ENCODE results near the gene PASD1.

The PASD1 gene

GRCh38 chrX:151715752-151716151 lies 152.3 kb downstream of the PASD1 start, which contains the start of gene FATE1:
Gene FATE1 (plus strand): TSS chrX:151716035. CDS start chrX:151716120, 85 bp downstream.
- H3K27me3 ChIP-seq: no peaks in the 10 kb centered on the region
- H3K36me3 ChIP-seq: no peaks in the 10 kb centered on the region
- no peaks in the 10 kb centered on the region for H3K9me3 ChIP-seq
- no peak for DNase-seq
- H3K4me3 ChIP-seq: no peak within 1 kb of the TSS
- TF ChIP-seq CTCF (IDR thresholded peaks at IDR 0.05): no peak
- intact Hi-C loops (cut with DNase I; ENCODE audit: low total_unique reads): no loop called here
- H3K4me1 ChIP-seq: no peaks in the 10 kb centered on the region
- no peak within 1 kb of the TSS for H3K27ac ChIP-seq

GRCh38 chrX:151722241-151722846 lies 158.9 kb downstream of the PASD1 start:
- no peak overlapping the region for H3K27ac ChIP-seq
- no peaks in the 10 kb centered on the region for H3K9me3 ChIP-seq
- H3K4me3 ChIP-seq: no peak overlapping the region
- H3K27me3 ChIP-seq: no peaks in the 10 kb centered on the region
- no peaks in the 10 kb centered on the region for H3K4me1 ChIP-seq
- peak in 1 of 2 donors; percentile 31 for DNase-seq
- H3K36me3 ChIP-seq: no peaks in the 10 kb centered on the region
- intact Hi-C loops (cut with DNase I; ENCODE audit: low total_unique reads): no loop called here
- no peak for TF ChIP-seq CTCF (IDR thresholded peaks at IDR 0.05)

- no peaks in the 10 kb centered on the region for H3K27me3 ChIP-seq
These were observed 159.8 kb downstream of the PASD1 start for GRCh38 chrX:151723156-151723760.

GRCh38 chrX:151724563-151725337 lies 161.3 kb downstream of the PASD1 start:
- H3K36me3 ChIP-seq: no peaks in the 10 kb centered on the region
- no peaks in the 10 kb centered on the region for H3K4me1 ChIP-seq
- H3K9me3 ChIP-seq: no peaks in the 10 kb centered on the region
- no peak overlapping the region for H3K27ac ChIP-seq
- no peak overlapping the region for H3K4me3 ChIP-seq
- H3K27me3 ChIP-seq: no peaks in the 10 kb centered on the region
- no peak for DNase-seq
- intact Hi-C loops (cut with DNase I; ENCODE audit: low total_unique reads): no loop called here
- no peak for TF ChIP-seq CTCF (IDR thresholded peaks at IDR 0.05)

More at GRCh38 chrX:151723156-151723760, 159.8 kb downstream of the PASD1 start:
- no peak for TF ChIP-seq CTCF (IDR thresholded peaks at IDR 0.05)
- Histone ChIP-seq H3K36me3 (no peaks in the 10 kb centered on the region), H3K4me1 (no peaks in the 10 kb centered on the region), H3K27ac (no peak overlapping the region), H3K9me3 (no peaks in the 10 kb centered on the region), H3K4me3 (no peak overlapping the region)
- DNase-seq: no peak
- intact Hi-C loops (cut with DNase I; ENCODE audit: low total_unique reads): no loop called here

- TF ChIP-seq CTCF (IDR thresholded peaks at IDR 0.05): no peak
- Histone ChIP-seq H3K4me1 (no peaks in the 10 kb centered on the region), H3K27ac (no peak overlapping the region), H3K36me3 (no peaks in the 10 kb centered on the region), H3K27me3 (no peaks in the 10 kb centered on the region), H3K4me3 (no peak overlapping the region), H3K9me3 (no peaks in the 10 kb centered on the region)
- intact Hi-C loops (cut with DNase I; ENCODE audit: low total_unique reads): no loop called here
- no peak for DNase-seq
These were observed 161.8 kb downstream of the PASD1 start for GRCh38 chrX:151725338-151725614.

Measured in tibial artery (tissue), 4 donors.